GM19193 (cell line): ENCODE measurements around the gene LILRA1.
"Not testable (repeated sequence)": the region's sequence is repeated elsewhere in the genome, so short reads cannot be mapped to it uniquely, and the experiment has no call there.

ENCODE experiments used
- POLR2A ChIP-seq: IDR thresholded peaks from 4 replicates; pipeline ENCODE4 v1.6.1; 2011; ENCODE audit not compliant: insufficient read depth, insufficient read length; ENCODE audit errors: extremely low read depth

LILRA1 gene

DNA sequence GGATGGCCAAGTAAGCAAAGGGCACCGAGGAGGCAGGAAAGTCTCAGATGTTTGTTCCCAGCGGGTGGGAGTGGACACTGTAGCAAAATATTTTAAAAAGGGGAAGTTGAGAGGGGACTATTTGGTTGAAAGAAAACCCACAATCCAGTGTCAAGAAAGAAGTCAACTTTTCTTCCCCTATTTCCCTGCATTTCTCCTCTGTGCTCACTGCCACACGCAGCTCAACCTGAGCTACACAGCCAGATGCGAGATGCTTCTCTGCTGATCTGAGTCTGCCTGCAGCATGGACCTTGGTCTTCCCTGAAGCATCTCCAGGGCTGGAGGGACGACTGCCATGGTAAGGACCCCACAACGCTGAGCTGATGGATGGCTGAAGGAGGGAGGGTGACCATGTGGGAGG, at the start of gene LILRA1:
TSS of gene LILRA1 (plus strand) at position 188 of the 400 bp plus-strand sequence. CDS start 613 bp downstream, outside the sequence.
- TF ChIP-seq POLR2A, result not testable (repeated sequence)

DNA sequence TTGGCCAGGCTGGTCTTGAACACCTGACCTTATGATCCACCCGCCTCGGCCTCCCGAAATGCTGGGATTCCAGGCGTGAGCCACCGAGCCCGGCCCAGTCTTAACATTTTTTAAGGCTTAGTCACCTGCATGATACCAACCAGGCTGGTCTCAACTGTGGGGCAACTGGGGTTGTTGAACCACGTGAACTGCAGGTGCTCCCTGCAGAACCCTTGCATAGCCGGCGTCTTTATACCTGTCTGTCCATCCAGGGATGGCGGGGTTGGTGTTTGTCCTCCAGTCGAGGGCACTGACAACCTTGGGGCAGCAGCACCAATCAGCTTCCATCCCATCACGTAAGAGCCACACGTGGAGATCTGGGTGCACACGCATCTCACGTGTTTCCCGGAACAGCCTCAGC, 44.6 kb upstream of the LILRA1 start:
- TF ChIP-seq POLR2A, result no peak

DNA sequence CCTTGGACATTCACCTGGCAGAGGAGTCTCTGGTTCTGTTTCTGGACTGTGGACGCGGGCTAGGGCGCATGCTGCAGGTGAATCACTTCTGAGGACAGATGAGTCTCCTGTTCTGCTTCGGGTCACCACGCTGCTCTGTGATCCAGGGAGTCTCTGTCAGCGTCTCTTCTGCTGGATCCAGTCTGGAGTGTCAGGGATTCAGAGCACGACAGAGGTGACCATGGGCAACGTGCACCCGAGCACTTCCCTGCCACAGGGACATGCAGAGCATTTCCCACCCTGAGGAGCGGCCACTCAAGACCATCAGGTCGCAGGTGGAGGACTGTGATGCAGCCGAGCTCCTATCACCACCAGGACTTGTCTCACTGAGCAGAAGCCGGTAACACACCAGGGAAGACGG, 44.2 kb upstream of the LILRA1 start:
- no peak for TF ChIP-seq POLR2A

DNA sequence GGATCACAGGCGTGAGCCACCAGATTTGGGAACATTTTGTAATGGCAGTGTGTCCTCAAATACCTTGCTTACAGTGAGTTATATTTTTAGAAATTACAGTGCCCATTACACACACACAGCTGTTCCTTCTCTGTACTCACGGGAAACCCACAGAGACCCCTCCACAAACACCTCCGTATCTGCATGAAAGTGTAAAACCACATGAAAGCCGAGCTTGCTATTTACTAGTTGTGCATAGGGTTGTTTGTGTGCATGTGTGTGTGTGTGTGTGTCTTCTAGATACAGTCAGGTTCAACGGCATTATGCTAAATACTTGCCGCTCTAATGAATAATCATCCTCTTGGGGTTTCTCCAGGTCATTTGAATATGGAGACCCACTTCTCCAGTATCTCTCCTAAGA, 42.1 kb upstream of the LILRA1 start:
- TF ChIP-seq POLR2A, result no peak

DNA sequence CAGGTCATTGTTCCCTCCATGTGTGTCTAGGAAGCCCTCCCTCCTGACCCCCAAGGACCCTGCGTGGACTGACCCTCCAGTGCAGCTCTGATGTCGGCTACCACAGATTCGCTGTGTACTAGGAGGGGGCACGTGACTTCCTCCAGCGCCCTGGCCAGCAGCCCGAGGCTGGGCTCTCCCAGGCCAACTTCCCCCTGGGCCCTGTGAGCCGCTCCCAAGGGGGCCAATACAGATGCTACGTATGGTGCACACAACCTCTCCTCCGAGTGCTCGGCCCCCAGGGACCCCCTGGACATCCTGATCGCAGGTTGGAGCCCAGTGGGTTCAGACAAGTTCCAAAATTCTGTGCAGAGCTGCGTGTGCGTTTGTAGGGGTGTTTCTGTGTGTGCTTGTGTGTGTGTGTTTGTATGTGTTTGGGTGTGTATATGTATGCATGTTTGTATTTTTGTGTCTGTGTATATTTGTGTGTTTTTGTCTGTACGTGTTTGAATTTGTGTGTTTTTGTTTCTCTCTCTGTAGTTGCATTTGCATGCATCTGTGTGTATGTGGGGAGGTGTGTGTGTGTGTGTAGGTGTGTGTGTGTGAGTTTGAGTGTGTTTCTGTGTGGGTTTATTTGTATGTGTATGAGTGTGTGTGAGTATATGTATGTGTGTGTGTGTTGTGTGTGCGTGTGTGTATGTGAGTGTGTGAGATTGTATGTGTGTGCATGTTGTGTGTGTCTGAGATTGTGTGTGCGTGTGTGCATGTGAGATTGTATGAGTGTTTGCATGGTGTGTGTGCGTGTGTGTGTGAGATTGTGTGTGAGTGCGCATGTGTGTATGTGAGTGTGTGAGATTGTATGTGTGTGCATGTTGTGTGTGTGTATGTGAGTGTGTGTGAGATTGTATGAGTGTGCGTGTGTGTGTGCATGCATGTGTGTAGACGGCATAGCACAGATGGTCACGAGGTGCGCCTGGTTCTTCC, 41.2 kb upstream of the LILRA1 start:
- TF ChIP-seq POLR2A, result no peak

DNA sequence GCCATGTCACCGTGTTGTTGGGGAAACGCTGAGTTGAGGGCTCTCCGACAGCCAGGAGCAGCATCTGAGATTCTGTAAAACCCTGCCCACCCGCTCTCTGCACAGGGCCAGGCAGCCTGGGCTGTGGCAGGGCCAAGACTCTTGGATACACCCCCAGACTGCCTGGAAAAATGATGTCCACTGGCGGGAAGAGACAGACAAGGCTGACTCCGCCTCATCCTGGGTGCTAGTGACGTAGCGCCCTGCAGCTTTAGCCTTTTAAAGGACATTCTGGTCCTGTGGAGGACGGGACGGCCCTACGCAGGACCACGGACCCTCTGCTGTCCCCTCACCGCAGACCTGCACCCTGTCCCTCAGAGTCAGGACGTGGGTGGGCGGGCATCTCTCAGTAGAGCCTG, 40.5 kb upstream of the LILRA1 start:
- no peak for TF ChIP-seq POLR2A

DNA sequence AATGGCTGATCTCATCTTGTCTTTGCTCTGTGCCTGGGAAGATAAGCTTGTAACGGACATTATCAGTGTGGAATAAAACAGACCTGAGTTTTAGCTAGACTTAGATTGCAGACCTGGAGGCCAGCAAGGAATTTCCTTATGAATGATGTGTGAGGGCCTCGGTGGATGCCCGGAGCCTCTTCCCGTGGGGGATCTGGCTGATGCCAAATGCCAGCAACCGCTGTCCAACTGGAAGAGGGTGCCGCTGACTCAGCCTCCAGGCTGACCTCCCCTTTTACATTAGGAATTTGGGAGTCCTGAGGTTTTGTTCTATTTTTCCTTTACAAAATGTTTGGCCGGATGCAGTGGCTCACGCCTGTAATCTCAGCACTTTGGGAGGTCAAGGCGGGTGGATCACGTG, 39.4 kb upstream of the LILRA1 start:
- TF ChIP-seq POLR2A, result no peak

DNA sequence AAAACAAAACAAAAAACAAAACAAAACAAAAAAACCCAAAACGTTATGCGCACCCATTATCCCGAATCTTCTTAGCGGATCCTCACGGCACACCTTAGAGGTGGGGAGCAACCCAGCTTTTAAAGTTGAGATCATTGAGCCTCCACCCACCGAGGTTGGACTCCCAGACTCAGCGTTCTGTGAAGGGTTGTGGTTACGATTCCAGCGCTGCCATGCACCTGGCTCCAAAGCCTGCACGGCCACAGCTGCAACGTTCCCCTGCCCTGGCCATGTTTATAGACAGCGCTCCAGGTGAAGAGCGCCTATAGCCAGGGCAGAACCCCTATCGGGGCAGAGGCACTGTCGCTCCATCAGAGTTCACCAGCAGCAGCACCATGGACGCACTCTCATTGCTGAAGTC, 38.5 kb upstream of the LILRA1 start:
- no peak for TF ChIP-seq POLR2A

DNA sequence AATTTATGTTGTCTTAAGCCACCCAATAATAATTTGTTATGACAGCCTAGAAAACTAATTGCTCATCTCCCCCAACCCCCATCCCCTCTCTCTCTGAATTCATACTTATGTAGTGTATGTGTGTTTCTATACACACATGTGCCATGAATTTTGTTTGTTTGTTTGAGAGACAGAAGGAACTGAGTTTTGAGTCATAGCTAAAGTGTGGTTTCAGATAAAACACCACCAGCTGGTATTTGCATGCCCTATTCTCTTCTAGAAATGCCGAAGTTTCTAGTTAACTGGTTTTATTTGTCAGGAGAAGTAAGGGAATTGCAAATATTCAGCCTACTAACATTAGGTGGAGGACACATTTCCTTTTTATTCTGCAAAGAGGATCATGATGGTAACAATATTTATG, 37.2 kb upstream of the LILRA1 start:
- TF ChIP-seq POLR2A, result no peak

DNA sequence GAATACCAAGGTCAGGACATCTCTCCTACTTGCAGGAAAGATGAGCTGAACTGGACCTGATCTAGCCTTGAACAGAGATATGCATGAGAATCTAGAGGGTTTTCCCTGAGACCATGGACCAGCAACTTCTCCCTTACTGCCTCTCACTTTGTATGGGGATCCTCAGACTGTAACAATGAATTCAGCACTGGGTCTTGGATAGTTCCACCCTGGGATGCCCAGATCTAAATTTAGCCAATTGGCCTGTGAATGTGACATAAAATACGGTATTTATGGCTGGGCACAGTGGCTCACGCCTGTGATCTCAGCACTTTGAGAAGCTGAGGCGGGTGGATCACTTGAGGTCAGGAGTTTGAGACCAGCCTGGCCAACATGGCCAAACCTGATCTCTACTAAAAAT, 35.1 kb upstream of the LILRA1 start:
- TF ChIP-seq POLR2A, result no peak

DNA sequence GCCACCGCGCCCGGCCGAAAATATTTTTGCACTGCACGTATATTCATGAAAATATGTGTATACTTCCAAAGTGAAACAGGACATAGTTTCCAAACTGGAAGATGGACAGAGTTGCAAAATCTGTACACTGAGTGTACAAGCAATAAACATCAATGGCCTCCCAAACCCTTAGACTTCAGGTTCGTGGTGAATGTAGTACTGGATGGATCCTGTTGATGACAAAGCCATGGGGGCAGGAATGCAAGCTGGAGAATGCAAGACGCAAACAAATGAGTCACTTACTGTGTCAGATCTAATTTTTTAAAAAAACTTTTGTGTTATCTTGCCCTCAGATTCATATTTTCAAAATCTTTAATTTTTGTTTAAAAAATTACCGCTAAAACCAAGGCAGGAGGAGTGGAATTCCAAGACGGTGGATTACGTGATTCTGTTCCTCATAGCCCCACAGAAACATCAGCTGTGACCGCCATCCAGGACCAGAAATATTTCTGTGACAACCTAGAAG, 32.5 kb upstream of the LILRA1 start:
- TF ChIP-seq POLR2A, result no peak

DNA sequence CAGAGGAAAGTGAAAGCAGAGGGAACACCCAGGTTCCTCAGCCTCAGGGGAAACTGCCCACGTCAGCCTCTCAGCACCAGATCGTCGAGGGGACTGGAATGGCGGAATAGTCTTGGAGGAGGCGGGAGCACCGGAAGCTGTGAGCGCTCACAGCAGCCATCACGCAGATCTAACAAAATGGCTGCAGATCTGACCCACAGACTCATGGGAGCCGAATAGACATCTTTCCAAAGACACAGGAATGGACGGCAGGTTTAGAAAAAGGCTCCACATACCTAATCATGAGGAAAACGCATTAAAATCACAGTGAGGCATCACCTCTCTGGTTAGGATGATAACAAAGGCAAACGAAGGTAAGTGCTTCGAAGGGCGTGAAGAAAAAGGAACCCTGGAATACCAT, 31.6 kb upstream of the LILRA1 start:
- no peak for TF ChIP-seq POLR2A

DNA sequence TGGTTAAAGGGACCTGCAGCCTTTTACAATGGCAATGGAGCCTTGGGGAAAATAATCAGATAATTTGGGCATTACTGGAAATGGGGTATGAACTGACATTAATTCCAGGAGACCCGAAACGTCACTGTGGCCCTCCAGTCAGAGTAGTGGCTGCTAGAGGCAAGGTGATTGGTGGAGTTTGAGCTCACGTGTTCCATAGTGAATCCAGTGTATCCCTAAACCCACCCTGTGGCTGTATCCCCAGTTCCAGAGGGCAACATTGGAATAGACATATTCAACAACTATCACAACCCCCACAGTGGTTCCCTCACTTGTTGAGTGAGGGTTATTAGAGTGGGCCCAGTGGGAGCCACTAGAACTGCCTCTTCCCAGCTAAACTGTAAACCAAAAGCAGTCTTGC, 23.1 kb upstream of the LILRA1 start:
- no peak for TF ChIP-seq POLR2A

DNA sequence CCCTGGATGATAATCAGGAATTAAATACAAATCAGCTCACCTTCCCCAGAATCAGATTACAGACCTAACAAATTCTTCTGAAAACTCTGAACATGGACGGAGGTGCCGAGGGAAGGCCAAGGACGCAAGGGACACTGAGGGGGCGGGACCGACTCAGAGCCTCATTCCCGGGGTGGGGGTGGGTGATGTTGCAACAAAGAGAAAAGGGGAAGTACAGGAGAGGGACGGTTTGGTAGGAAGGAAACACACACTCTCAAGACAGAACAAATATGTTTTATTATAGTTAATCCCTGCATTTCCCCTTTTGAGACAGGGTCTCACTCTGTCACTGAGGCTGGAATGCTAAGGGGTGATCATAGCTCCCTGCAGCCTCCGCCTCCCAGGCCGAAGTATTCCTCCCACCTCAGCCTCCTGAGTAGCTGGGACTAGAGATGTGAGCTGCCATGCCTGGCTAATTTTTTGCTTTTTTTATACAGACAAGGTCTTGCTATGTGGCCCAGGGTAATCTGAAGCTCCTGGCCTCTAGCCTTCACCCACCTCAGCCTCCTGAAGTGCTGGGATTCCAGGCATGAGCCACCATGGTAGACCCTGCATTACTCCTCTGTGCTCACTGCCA, 20.6 kb upstream of the LILRA1 start:
- TF ChIP-seq POLR2A, result no peak

DNA sequence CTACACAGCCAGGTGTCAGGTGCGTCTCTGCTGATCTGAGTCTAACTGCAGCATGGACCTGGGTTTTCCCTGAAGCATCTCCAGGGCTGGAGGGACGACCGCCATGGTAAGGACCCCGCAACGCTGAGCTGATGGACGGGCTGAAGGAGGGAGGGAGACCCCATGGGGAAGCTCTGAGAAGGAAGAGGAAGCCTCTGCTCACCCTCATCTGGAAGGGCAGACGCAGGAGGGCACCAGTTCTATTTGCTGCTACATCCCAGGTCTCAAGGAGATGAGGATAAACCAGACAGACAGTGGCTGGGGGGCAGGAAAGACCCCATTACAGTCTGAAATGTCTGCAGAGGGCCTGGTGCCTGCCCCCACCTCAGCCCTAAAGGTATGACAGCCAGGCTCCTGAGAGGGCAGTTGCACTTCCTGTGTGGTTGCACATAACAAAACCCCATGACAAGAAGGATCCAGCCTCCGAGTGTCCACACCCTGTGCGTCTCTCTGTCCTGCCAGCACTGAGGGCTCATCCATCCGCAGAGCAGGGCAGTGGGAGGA, 20.0 kb upstream of the LILRA1 start, which contains the start of gene LILRA2:
TSS of gene LILRA2 (plus strand) at position 461 of the 543 bp plus-strand sequence. CDS start 89 bp downstream, outside the sequence.
- no peak for TF ChIP-seq POLR2A
